WTC11 (cell line): ENCODE results near the gene SPOCK1. TPM values are rescaled to one million over a fixed set of nuclear protein-coding genes. Genes with fewer than 3 reads are reported as not detected.

ENCODE experiments used
- ATAC-seq: fragments of 200-7000 bp; cut with Tn5 transposase; 2 replicates; pipeline ENCODE4 v1.10.0; 2021; ENCODE audit warnings: mild to moderate bottlenecking, moderate library complexity
- CTCF ChIA-PET: fragments of 300-600 bp; sonication (Branson Sonifier 250); formaldehyde crosslinking; loops from one replicate; lab custom pipeline; 2021; ENCODE audit warnings: antibody characterized with exemption; lab: Charles Lee
- POLR2A ChIA-PET: fragments of 350-600 bp; sonication (Branson Sonifier 250); formaldehyde crosslinking; loops from one replicate; lab custom pipeline; 2021; ENCODE audit warnings: antibody characterized with exemption; lab: Charles Lee
- DNase-seq: peaks from one replicate; pipeline ENCODE4 v3.0.0; 2021; ENCODE audit warnings: low spot score
- H3K27ac Mint-ChIP-seq: 2 replicates; pipeline ENCODE4 v1.8.0; 2021; ENCODE audit warnings: mixed read lengths
- H3K27me3 Mint-ChIP-seq: 2 replicates; pipeline ENCODE4 v1.8.0; 2021; ENCODE audit warnings: low read depth, mild to moderate bottlenecking, moderate library complexity, mixed read lengths
- H3K36me3 Mint-ChIP-seq: 2 replicates; pipeline ENCODE4 v1.8.0; 2021; ENCODE audit warnings: mixed read lengths
- H3K4me1 Mint-ChIP-seq: 2 replicates; pipeline ENCODE4 v1.8.0; 2022; ENCODE audit warnings: mixed read lengths
- H3K4me3 Mint-ChIP-seq: 2 replicates; pipeline ENCODE4 v1.8.0; 2021; ENCODE audit warnings: mild to moderate bottlenecking, moderate library complexity, mixed read lengths
- H3K9me3 Mint-ChIP-seq: 2 replicates; pipeline ENCODE4 v1.8.0; 2021; ENCODE audit warnings: mixed read lengths
- ATF6 ChIP-seq: sonication (generic); formaldehyde crosslinking; IDR thresholded peaks from 2 replicates; pipeline ENCODE4 v1.8.1; 2023; ENCODE audit warnings: mild to moderate bottlenecking, missing genetic modification reagents
- CREB1 ChIP-seq: sonication (generic); formaldehyde crosslinking; IDR thresholded peaks from 2 replicates; pipeline ENCODE4 v1.8.0; 2023; ENCODE audit warnings: mild to moderate bottlenecking, missing genetic modification reagents
- FOXK1 ChIP-seq: sonication (generic); formaldehyde crosslinking; IDR thresholded peaks from 2 replicates; pipeline ENCODE4 v1.8.0; 2022; ENCODE audit warnings: mild to moderate bottlenecking, moderate library complexity, missing genetic modification reagents
- JUN ChIP-seq: sonication (generic); formaldehyde crosslinking; IDR thresholded peaks from 2 replicates; pipeline ENCODE4 v1.8.0; 2023; ENCODE audit warnings: mild to moderate bottlenecking, missing genetic modification reagents
- KAT7 ChIP-seq: sonication (generic); formaldehyde crosslinking; IDR thresholded peaks from 2 replicates; pipeline ENCODE4 v1.8.1; 2023; ENCODE audit warnings: missing genetic modification reagents, mild to moderate bottlenecking, borderline replicate concordance
- PREB ChIP-seq: sonication (generic); formaldehyde crosslinking; IDR thresholded peaks from 2 replicates; pipeline ENCODE4 v1.8.1; 2022; ENCODE audit warnings: mild to moderate bottlenecking, missing genetic modification reagents, moderate library complexity, borderline replicate concordance
- RELA ChIP-seq: sonication (generic); formaldehyde crosslinking; IDR thresholded peaks from 2 replicates; pipeline ENCODE4 v1.8.1; 2022; ENCODE audit warnings: missing genetic modification reagents, mild to moderate bottlenecking, borderline replicate concordance
- RORB ChIP-seq: fragments of 250-450 bp; sonication (Bioruptor Pico); IDR thresholded peaks from 2 replicates; pipeline ENCODE4 v1.9.0; 2021; ENCODE audit warnings: mild to moderate bottlenecking
- SMAD4 ChIP-seq: sonication (generic); formaldehyde crosslinking; IDR thresholded peaks from 2 replicates; pipeline ENCODE4 v1.8.0; 2022; ENCODE audit warnings: mild to moderate bottlenecking, missing genetic modification reagents
- SP1 ChIP-seq: sonication (generic); formaldehyde crosslinking; conservative IDR thresholded peaks from 2 replicates; pipeline ENCODE4 v1.8.1; 2022; ENCODE audit warnings: missing genetic modification reagents
- USF1 ChIP-seq: sonication (generic); formaldehyde crosslinking; IDR thresholded peaks from 2 replicates; pipeline ENCODE4 v1.8.0; 2022; ENCODE audit warnings: mild to moderate bottlenecking, missing genetic modification reagents
- ZNF232 ChIP-seq: sonication (generic); formaldehyde crosslinking; IDR thresholded peaks from 2 replicates; pipeline ENCODE4 v1.8.0; 2022; ENCODE audit warnings: mild to moderate bottlenecking, missing genetic modification reagents
- ZNF317 ChIP-seq: sonication (generic); formaldehyde crosslinking; IDR thresholded peaks from 2 replicates; pipeline ENCODE4 v1.8.1; 2023; ENCODE audit warnings: low read depth, mild to moderate bottlenecking, moderate library complexity, missing genetic modification reagents, borderline replicate concordance
- ZNF423 ChIP-seq: fragments of 250-450 bp; sonication (Bioruptor Pico); IDR thresholded peaks from 2 replicates; pipeline ENCODE4 v2.1.2; 2022; ENCODE audit warnings: mild to moderate bottlenecking, moderate library complexity
- ZNF671 ChIP-seq: fragments of 250-450 bp; sonication (Bioruptor Pico); IDR thresholded peaks from 2 replicates; pipeline ENCODE4 v1.8.0; 2021; ENCODE audit warnings: mild to moderate bottlenecking
- total RNA-seq: library from RNA; stranded (reverse); gene quantifications from 3 replicates; pipeline ENCODE4 v1.2.3, GENCODE V29; 2021
- TF ChIP-seq, protein P1 (sequence below): fragments of 250-450 bp; sonication (Bioruptor Pico); IDR thresholded peaks from 2 replicates; pipeline ENCODE4 v1.9.0; 2021; ENCODE audit warnings: mild to moderate bottlenecking, borderline replicate concordance
- TF ChIP-seq, protein P2 (sequence below): sonication (generic); formaldehyde crosslinking; IDR thresholded peaks from 2 replicates; pipeline ENCODE4 v1.8.1; 2023; ENCODE audit warnings: mild to moderate bottlenecking, missing genetic modification reagents, moderate library complexity
- TF ChIP-seq, protein P3 (sequence below): fragments of 250-450 bp; sonication (Bioruptor Pico); IDR thresholded peaks from 2 replicates; pipeline ENCODE4 v1.9.0; 2021; ENCODE audit warnings: mild to moderate bottlenecking
- TF ChIP-seq, protein P4 (sequence below): sonication (generic); formaldehyde crosslinking; conservative IDR thresholded peaks from 2 replicates; pipeline ENCODE4 v1.8.1; 2023; ENCODE audit warnings: mild to moderate bottlenecking, low read depth, missing genetic modification reagents, moderate library complexity

Gene SPOCK1
- total RNA-seq, 1 experiment from 2014 or later, result 15.2 TPM

- TF ChIP-seq SP1 (CRISPR knock-in tag), result no peak
- TF ChIP-seq KAT7, result no peak
- TF ChIP-seq, protein P1, sequence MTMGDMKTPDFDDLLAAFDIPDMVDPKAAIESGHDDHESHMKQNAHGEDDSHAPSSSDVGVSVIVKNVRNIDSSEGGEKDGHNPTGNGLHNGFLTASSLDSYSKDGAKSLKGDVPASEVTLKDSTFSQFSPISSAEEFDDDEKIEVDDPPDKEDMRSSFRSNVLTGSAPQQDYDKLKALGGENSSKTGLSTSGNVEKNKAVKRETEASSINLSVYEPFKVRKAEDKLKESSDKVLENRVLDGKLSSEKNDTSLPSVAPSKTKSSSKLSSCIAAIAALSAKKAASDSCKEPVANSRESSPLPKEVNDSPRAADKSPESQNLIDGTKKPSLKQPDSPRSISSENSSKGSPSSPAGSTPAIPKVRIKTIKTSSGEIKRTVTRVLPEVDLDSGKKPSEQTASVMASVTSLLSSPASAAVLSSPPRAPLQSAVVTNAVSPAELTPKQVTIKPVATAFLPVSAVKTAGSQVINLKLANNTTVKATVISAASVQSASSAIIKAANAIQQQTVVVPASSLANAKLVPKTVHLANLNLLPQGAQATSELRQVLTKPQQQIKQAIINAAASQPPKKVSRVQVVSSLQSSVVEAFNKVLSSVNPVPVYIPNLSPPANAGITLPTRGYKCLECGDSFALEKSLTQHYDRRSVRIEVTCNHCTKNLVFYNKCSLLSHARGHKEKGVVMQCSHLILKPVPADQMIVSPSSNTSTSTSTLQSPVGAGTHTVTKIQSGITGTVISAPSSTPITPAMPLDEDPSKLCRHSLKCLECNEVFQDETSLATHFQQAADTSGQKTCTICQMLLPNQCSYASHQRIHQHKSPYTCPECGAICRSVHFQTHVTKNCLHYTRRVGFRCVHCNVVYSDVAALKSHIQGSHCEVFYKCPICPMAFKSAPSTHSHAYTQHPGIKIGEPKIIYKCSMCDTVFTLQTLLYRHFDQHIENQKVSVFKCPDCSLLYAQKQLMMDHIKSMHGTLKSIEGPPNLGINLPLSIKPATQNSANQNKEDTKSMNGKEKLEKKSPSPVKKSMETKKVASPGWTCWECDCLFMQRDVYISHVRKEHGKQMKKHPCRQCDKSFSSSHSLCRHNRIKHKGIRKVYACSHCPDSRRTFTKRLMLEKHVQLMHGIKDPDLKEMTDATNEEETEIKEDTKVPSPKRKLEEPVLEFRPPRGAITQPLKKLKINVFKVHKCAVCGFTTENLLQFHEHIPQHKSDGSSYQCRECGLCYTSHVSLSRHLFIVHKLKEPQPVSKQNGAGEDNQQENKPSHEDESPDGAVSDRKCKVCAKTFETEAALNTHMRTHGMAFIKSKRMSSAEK (CRISPR knock-in tag), result no peak
- TF ChIP-seq, all 79 proteins: peak for 0
- ATAC-seq, result no peak
- no peaks in the 10 kb centered on the region for H3K9me3 Mint-ChIP-seq
These were observed 479.9 kb downstream of the SPOCK1 start for GRCh38 chr5:137019229-137019628.

GRCh38 chr5:137016783-137017324 is 482.3 kb downstream of the SPOCK1 start:
- peak; percentile 92 for ATAC-seq
- no peak overlapping the region for H3K27ac Mint-ChIP-seq
- no peak overlapping the region for H3K4me3 Mint-ChIP-seq
- POLR2A ChIA-PET, result no interaction called here
- H3K4me1 Mint-ChIP-seq, result peaks cover 12% of the 10 kb centered on the region
- no peaks in the 10 kb centered on the region for H3K9me3 Mint-ChIP-seq
- H3K27me3 Mint-ChIP-seq, result no peaks in the 10 kb centered on the region
- TF ChIP-seq ZNF671 (CRISPR knock-in tag) (no peak), ZNF423 (peak; percentile 75), SP1 (CRISPR knock-in tag) (peak; percentile 38; the same call in 1 of the 2 replicates)
- TF ChIP-seq, all 79 proteins: peak for 2
- peak; percentile 30 for DNase-seq
- CTCF ChIA-PET, result interaction anchor here (0.9 to 1.3 kb wide), 5 partner anchors 19 to 125 kb away, joined by 3 to 6 read pairs (median 3); no protein-coding TSS in a partner anchor
- H3K36me3 Mint-ChIP-seq, result no peaks in the 10 kb centered on the region

More at GRCh38 chr5:137019229-137019628, 479.9 kb downstream of the SPOCK1 start:
- no peak for DNase-seq
- Mint-ChIP-seq H3K27ac (no peak overlapping the region), H3K36me3 (no peaks in the 10 kb centered on the region), H3K27me3 (no peaks in the 10 kb centered on the region), H3K4me1 (peaks cover 17% of the 10 kb centered on the region), H3K4me3 (no peak overlapping the region)
- ChIA-PET POLR2A (no interaction called here), CTCF (no interaction called here)

DNA sequence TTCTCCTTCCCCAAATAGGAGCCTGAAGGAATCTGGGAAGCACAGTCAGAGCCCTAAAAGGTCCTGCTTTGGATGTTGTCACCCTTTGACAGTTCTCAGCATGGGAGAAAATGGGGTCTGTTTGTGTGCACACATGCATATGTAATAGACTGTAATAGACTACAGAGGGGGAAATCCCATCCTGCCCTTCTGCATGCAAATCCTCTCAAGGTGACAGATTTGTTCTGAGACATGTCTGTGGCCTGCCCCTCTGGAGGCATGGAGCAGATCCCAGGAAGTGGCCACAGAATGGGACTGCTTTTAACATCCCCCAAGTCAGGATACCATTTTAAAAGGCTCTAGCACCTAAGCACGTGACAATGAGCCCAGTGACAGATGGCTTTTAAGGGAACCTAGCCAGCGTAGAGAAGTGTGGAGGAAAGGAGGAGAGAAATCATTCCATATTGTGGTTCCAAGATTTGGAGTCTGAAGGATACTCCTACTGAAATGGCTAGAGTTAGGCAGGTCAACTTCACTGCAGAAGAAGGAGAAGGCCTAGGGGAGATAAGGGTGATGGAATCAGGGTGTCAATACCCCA is 483.5 kb downstream of the SPOCK1 start:
- Mint-ChIP-seq H3K9me3 (no peaks in the 10 kb centered on the region), H3K27me3 (no peaks in the 10 kb centered on the region; the same call in 1 of the 2 replicates)
- TF ChIP-seq, protein P2, sequence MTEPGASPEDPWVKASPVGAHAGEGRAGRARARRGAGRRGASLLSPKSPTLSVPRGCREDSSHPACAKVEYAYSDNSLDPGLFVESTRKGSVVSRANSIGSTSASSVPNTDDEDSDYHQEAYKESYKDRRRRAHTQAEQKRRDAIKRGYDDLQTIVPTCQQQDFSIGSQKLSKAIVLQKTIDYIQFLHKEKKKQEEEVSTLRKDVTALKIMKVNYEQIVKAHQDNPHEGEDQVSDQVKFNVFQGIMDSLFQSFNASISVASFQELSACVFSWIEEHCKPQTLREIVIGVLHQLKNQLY (CRISPR knock-in tag), result no peak
- no peak for TF ChIP-seq ATF6 (CRISPR knock-in tag)
- no peak for TF ChIP-seq PREB
- no peak for TF ChIP-seq CREB1 (CRISPR knock-in tag)
- TF ChIP-seq RELA (CRISPR knock-in tag), result no peak
- TF ChIP-seq, protein P3, sequence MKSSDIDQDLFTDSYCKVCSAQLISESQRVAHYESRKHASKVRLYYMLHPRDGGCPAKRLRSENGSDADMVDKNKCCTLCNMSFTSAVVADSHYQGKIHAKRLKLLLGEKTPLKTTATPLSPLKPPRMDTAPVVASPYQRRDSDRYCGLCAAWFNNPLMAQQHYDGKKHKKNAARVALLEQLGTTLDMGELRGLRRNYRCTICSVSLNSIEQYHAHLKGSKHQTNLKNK (CRISPR knock-in tag), result no peak
- TF ChIP-seq RORB (CRISPR knock-in tag), result no peak
- no peak for TF ChIP-seq USF1 (CRISPR knock-in tag)
- TF ChIP-seq, protein P4, sequence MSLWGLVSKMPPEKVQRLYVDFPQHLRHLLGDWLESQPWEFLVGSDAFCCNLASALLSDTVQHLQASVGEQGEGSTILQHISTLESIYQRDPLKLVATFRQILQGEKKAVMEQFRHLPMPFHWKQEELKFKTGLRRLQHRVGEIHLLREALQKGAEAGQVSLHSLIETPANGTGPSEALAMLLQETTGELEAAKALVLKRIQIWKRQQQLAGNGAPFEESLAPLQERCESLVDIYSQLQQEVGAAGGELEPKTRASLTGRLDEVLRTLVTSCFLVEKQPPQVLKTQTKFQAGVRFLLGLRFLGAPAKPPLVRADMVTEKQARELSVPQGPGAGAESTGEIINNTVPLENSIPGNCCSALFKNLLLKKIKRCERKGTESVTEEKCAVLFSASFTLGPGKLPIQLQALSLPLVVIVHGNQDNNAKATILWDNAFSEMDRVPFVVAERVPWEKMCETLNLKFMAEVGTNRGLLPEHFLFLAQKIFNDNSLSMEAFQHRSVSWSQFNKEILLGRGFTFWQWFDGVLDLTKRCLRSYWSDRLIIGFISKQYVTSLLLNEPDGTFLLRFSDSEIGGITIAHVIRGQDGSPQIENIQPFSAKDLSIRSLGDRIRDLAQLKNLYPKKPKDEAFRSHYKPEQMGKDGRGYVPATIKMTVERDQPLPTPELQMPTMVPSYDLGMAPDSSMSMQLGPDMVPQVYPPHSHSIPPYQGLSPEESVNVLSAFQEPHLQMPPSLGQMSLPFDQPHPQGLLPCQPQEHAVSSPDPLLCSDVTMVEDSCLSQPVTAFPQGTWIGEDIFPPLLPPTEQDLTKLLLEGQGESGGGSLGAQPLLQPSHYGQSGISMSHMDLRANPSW (CRISPR knock-in tag), result no peak
- TF ChIP-seq ZNF232 (CRISPR knock-in tag), result no peak
- no peak for TF ChIP-seq ZNF317
- no peak for TF ChIP-seq SMAD4 (CRISPR knock-in tag)
- no peak for TF ChIP-seq JUN
- TF ChIP-seq FOXK1 (CRISPR knock-in tag), result no peak

More for the DNA sequence above, 483.5 kb downstream of the SPOCK1 start:
- DNase-seq (no peak), ATAC-seq (no peak)
- H3K4me3 Mint-ChIP-seq, result no peak overlapping the region
- H3K27ac Mint-ChIP-seq, result no peak overlapping the region
- POLR2A ChIA-PET, result no interaction called here
- no peaks in the 10 kb centered on the region for H3K36me3 Mint-ChIP-seq
- CTCF ChIA-PET, result no interaction called here
- H3K4me1 Mint-ChIP-seq, result peaks cover 12% of the 10 kb centered on the region
